Adrenal gland (tissue), 12 donors: ENCODE measurements around the gene AUNIP. TPM values are rescaled to one million over a fixed set of nuclear protein-coding genes. Genes with fewer than 3 reads are reported as not detected.

Source experiments
- DNase-seq, 7 donors: peaks; one replicate each; pipeline ENCODE4 v3.0.0-alpha.2; 2019 to 2020
- H3K27ac ChIP-seq, 5 donors: fragments of 200-600 bp; sonication (generic) in 4 of 5; 1 replicate in 3 of 5; 2 replicates in 2 of 5; pipeline versions ENCODE4 v1.5.1 to v1.8.0; 2016 to 2020; ENCODE audit warnings: mild to moderate bottlenecking in 1 of 5
- H3K27me3 ChIP-seq: fragments of 200-600 bp; 2 replicates; pipeline ENCODE4 v1.8.0; 2021
- H3K36me3 ChIP-seq, 2 donors: fragments of 200-600 bp; replicated peaks in 1 of 2; 1 replicate in 1 of 2; 2 replicates in 1 of 2; pipeline versions ENCODE4 v1.5.1 to v1.8.0; 2018 to 2022
- H3K4me1 ChIP-seq, 2 donors: fragments of 200-600 bp; replicated peaks in 1 of 2; 1 replicate in 1 of 2; 2 replicates in 1 of 2; pipeline versions ENCODE4 v1.5.1 to v1.8.0; 2018 to 2021
- H3K4me3 ChIP-seq, 4 donors: fragments of 200-600 bp; sonication (generic) in 3 of 4; one replicate each; pipeline ENCODE4 v1.5.1; 2016 to 2018
- H3K9me3 ChIP-seq, 3 donors: fragments of 200-600 bp; sonication (generic) in 1 of 3; replicated peaks in 1 of 3; 1 replicate in 2 of 3; 2 replicates in 1 of 3; pipeline versions ENCODE4 v1.5.1 to v1.8.0; 2016 to 2021
- POLR2A ChIP-seq, 2 donors: fragments of 450-650 bp; IDR thresholded peaks; one replicate each; pipeline ENCODE4 v1.6.1; 2017; ENCODE audit warnings: antibody characterized with exemption in 2 of 2, mild to moderate bottlenecking in 2 of 2, moderate library complexity in 1 of 2
- WGBS, 4 donors: extraction: QIAGEN DNeasy Blood & Tissue Kit in 2 of 4; methylation state at CpG; one replicate each; pipeline versions ENCODE4 v1.1.5 to v1.1.7; 2013 to 2017; 5-methylcytosine and 5-hydroxymethylcytosine counted together
- intact Hi-C, 2 donors: fragments of 100-400 bp; cut with DNase I; formaldehyde crosslinking; loops; one replicate each; pipeline versions ENCODE4 v1.14.1 to v1.15.0; 2022 to 2023
- polyA plus RNA-seq, 3 donors: library from polyadenylated mRNA; stranded (reverse); fragments of 200-250 nt in 2 of 3; fragments of 350-450 nt in 1 of 3; fragmentation: Illumina TruSeq in 1 of 3; extraction: RNeasy Lipid Tissue Mini Kit (QIAGEN cat#74804) in 1 of 3; gene quantifications; one replicate each; pipeline ENCODE4 v1.2.3, GENCODE V29; 2013 to 2014
- total RNA-seq, 9 donors: library from RNA; depleted of rRNA in 4 of 9; stranded (reverse); fragments of >200 nt in 4 of 9; fragments of 120-200 nt in 1 of 9; fragmentation: NEBNext Ultra II Directional in 1 of 9; extraction: Animal tissue kit (Norgen Biotek cat#: 25700) in 1 of 9; gene quantifications; one replicate each; pipeline versions ENCODE4 v1.1.0 to v1.2.4, GENCODE V29; 2013 to 2023
- TF ChIP-seq, protein P1 (sequence below), 6 experiments: fragments of 450-650 bp in 4 of 6; fragments of 200-600 bp in 2 of 6; sonication (generic) in 1 of 6; IDR thresholded peaks; 1 replicate in 5 of 6; 2 replicates in 1 of 6; pipeline versions ENCODE4 v1.5.1 to v1.8.0; 2016 to 2021; ENCODE audit warnings: antibody characterized with exemption in 6 of 6, mild to moderate bottlenecking in 2 of 6, moderate library complexity in 1 of 6
- donor health status: healthy with polysubstance abuse.
- donor health status: Bipolar disorder and iron deficiency.
- donor health status: DM: yes; HTN: yes; CAD: no.
- donor health status: DM: no; HTN: no; CAD: no.
- donor health status: DM: no; HTN: no; CAD: no.
- donor health status: DM: yes; HTN: yes; CAD: no.

AUNIP gene
- total and polyA plus RNA-seq, 12 donors: 0.24 to 3.4 (median 0.78) TPM

DNA sequence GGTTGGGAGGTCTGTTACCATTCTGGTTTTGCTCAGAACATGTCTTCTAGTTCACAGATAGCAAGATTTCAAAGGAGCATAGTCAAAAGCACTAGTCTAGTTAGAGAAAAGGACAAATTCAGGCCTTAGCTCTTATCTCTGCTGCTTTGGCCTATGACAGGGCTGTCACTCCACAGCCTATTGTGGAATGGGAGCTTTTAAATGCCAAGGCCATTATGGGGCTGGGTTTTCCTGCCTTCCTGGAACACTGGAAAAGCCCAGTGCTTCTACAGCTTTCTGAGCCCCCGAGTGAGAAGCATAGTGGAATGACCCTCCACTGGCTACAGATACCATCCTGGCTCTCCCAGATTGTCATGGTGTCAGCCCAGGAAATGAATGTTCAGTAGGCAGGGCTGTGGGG, 30.2 kb downstream of the AUNIP start:
- Histone ChIP-seq H3K4me1 (peaks cover 75 to 87% of the 10 kb centered on the region in 2 donors), H3K9me3 (no peaks in the 10 kb centered on the region), H3K27me3 (no peaks in the 10 kb centered on the region), H3K36me3 (peaks cover 0 to 79% of the 10 kb centered on the region in 2 donors), H3K4me3 (no peak overlapping the region), H3K27ac (peak overlapping the region; percentile 39 to 85 (median 75))
- intact Hi-C loops: loop anchor here in 1 of 2 donors (10.0 kb wide), 1 partner anchor 166 kb away; the partner anchor contains the start of gene PAFAH2
- peak; percentile 56 to 83 (median 76) for DNase-seq
- TF ChIP-seq, protein P1, sequence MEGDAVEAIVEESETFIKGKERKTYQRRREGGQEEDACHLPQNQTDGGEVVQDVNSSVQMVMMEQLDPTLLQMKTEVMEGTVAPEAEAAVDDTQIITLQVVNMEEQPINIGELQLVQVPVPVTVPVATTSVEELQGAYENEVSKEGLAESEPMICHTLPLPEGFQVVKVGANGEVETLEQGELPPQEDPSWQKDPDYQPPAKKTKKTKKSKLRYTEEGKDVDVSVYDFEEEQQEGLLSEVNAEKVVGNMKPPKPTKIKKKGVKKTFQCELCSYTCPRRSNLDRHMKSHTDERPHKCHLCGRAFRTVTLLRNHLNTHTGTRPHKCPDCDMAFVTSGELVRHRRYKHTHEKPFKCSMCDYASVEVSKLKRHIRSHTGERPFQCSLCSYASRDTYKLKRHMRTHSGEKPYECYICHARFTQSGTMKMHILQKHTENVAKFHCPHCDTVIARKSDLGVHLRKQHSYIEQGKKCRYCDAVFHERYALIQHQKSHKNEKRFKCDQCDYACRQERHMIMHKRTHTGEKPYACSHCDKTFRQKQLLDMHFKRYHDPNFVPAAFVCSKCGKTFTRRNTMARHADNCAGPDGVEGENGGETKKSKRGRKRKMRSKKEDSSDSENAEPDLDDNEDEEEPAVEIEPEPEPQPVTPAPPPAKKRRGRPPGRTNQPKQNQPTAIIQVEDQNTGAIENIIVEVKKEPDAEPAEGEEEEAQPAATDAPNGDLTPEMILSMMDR (IDR thresholded peaks at IDR 0.05): no peak
- peak in 1 of 2 donors; percentile 11 for TF ChIP-seq POLR2A (IDR thresholded peaks at IDR 0.05)
- WGBS, 4 donors: 41 to 60% (median 45%) methylated on average over 1 of the region's 1 CpG

DNA sequence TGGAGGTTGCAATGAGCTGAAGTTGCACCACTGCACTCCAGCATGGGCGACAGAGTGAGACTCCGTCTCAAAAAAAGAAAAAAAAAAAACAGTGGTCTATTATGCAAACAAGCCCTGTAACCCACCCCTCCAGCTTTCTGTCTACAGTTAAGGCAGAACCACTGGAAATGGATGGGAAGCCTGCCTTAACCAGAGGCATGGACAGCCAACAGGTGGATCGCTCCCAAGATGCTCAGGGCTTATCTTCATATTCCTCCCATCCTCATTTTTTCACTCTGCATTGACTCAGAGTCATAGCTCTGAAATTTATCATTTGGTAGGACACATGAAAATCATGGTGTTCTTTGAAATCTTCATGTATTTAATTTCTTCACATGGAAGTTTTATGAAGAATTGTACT, 30.8 kb downstream of the AUNIP start:
- no peak for DNase-seq
- H3K4me3 ChIP-seq: no peak overlapping the region
- no peaks in the 10 kb centered on the region for H3K27me3 ChIP-seq
- 58 to 89% (median 63%) methylated on average over 2 to 3 of the region's 3 CpGs for WGBS, 4 donors
- H3K27ac ChIP-seq: peak overlapping the region in 4 of 5 donors; percentile 50 to 85 (median 80)
- intact Hi-C loops: loop anchor here in 1 of 2 donors (10.0 kb wide), 1 partner anchor 166 kb away; the partner anchor contains the start of gene PAFAH2
- no peaks in the 10 kb centered on the region for H3K9me3 ChIP-seq
- H3K4me1 ChIP-seq: peaks cover 75 to 86% of the 10 kb centered on the region in 2 donors
- peaks cover 0 to 79% of the 10 kb centered on the region in 2 donors for H3K36me3 ChIP-seq
- TF ChIP-seq POLR2A (IDR thresholded peaks at IDR 0.05): no peak
- TF ChIP-seq, protein P1 (IDR thresholded peaks at IDR 0.05): no peak

DNA sequence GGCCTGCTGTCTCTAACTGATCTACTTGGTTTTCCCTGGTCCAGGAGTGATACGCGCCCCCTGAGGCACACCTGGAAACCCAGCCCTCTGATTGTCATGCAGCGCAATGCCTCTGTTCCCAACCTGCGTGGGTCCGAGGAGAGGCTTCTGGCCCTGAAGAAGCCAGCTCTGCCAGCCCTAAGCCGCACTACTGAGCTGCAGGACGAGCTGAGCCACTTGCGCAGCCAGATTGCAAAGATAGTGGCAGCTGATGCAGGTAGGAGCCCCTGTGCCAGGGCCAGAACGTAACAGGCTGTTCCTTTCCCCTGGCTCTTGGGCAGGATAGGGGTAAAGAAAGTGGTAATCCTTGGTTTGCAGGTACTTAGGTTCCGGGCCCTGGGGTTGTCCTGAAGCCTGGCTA, 32.7 kb downstream of the AUNIP start:
- TF ChIP-seq, protein P1 (IDR thresholded peaks at IDR 0.05): no peak
- no peak for TF ChIP-seq POLR2A (IDR thresholded peaks at IDR 0.05)
- H3K36me3 ChIP-seq: peaks cover 0 to 63% of the 10 kb centered on the region in 2 donors
- H3K27me3 ChIP-seq: no peaks in the 10 kb centered on the region
- H3K9me3 ChIP-seq: no peaks in the 10 kb centered on the region
- no peak overlapping the region for H3K4me3 ChIP-seq
- DNase-seq: no peak
- 90 to 98% (median 92%) methylated on average over 8 to 10 of the region's 10 CpGs for WGBS, 4 donors
- peaks cover 73 to 89% of the 10 kb centered on the region in 2 donors for H3K4me1 ChIP-seq
- H3K27ac ChIP-seq: peak overlapping the region in 4 of 5 donors; percentile 71 to 90 (median 82)
- intact Hi-C loops: loop anchor here in 1 of 2 donors (10.0 kb wide), 1 partner anchor 168 kb away; the partner anchor contains the start of gene PAFAH2

DNA sequence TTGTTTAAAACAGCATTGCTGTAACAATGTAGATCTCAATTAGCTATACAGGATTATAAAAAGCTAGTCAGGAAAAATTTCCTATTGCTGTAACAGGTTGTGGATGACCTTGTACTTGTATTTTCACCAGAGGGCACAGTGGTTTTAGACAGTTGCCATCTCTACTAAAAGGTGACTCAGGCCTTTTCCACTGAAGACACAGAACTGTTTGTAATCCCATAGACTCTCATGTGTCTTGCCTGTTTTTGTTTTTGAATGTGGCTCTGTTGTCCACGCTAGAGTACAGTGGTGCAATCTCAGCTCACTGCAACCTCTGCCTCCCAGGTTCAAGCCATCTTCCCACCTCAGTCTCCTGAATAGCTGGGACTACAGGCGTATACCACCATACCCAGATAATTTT, 33.7 kb downstream of the AUNIP start:
- intact Hi-C loops: loop anchor here in 1 of 2 donors (10.0 kb wide), 1 partner anchor 169 kb away; the partner anchor contains the start of gene PAFAH2
- 35 to 67% (median 60%) methylated on average over 2 of the region's 2 CpGs for WGBS, 4 donors
- DNase-seq: peak in 2 of 7 donors; percentile 50 to 53

More for the DNA sequence above, 33.7 kb downstream of the AUNIP start:
- peak overlapping the region; percentile 71 to 90 (median 80) for H3K27ac ChIP-seq
- H3K9me3 ChIP-seq: no peaks in the 10 kb centered on the region
- no peaks in the 10 kb centered on the region for H3K27me3 ChIP-seq
- TF ChIP-seq, protein P1 (IDR thresholded peaks at IDR 0.05): no peak
- peak in 1 of 2 donors; percentile 34 for TF ChIP-seq POLR2A (IDR thresholded peaks at IDR 0.05)
- no peak overlapping the region for H3K4me3 ChIP-seq
- peaks cover 0 to 53% of the 10 kb centered on the region in 2 donors for H3K36me3 ChIP-seq
- H3K4me1 ChIP-seq: peaks cover 72 to 84% of the 10 kb centered on the region in 2 donors
